NCI-H187 (cell line): ENCODE data around the gene PRKCZ.
A peak's percentile ranks its signal among the peaks of the same experiment; 100 is the strongest.

Source experiments
- DNase-seq, 2 experiments: peaks; one replicate each; lab custom pipeline; 2025; lab: John Stamatoyannopoulos, UW

PRKCZ gene

GRCh38 chr1:2024887-2025286 is 25.3 kb upstream of the PRKCZ start:
- no peak for DNase-seq

- DNase-seq = no peak
Measured at GRCh38 chr1:2025491-2025981, 24.7 kb upstream of the PRKCZ start.

GRCh38 chr1:2027961-2028583 is 22.1 kb upstream of the PRKCZ start:
- no peak for DNase-seq

GRCh38 chr1:2028870-2029560 is 21.2 kb upstream of the PRKCZ start:
- no peak for DNase-seq

DNA sequence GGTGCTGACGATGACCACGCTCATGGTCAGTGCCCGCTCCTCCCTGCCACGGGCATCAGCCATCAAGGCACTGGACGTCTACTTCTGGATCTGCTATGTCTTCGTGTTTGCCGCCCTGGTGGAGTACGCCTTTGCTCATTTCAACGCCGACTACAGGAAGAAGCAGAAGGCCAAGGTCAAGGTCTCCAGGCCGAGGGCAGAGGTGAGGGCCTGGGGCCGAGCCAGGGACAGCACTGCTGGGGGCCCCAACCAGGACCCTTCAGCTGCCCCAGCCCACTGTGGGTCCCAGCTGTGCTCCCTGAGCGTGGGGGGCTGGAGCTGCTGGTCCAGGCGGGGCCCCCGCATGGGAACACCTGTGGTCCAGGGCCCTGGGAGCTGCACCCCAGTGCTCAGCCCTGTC is 20.6 kb upstream of the PRKCZ start:
- DNase-seq = no peak

- DNase-seq = no peak
Measured at GRCh38 chr1:2030076-2030871, 19.9 kb upstream of the PRKCZ start.

DNA sequence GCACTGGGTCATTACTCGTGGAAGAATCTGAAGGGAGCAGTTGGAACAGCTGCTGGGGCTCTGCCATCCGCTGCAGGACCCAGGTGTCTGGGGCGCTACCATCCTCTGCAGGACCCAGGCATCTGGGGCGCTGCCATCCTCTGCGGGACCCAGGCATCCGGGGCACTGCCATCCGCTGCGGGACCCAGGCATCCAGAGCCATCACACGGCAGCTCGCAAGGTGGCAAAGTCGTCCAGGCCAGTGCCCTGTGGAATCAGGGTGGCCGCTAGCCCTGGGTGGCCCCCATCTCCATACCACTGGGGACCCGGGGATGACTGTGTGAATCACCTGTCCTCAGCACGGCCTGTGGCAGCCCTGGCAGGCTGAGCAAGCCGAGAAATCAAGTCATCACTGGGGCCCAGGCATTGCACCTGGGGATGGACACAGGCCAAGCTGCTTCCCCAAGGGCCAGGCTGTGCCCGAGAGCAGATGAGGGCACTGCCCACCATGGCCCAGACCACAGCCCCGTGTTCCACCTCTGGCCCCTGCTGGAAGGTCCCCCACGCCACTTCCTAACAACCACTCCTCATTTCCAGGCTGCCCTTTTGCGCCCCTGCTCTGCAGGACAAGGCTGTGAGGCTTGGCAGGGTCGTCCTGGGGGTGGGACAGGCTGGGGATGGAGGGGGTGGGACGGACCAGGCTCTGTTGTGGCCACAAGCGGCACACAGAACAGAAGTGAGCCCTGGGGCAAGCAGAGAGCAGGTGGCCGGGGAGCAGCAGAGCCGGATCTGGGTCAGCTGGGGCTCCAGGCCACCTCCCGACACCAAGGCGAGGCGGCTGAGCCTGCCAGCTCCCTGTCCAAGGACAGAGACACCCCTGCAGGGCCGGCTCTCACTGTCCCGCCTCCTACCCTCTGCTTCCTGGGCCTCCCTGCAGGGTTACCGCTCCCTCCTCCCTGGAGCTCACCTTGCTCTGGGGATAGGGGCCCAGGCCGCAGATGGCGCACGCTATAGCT is 18.4 kb upstream of the PRKCZ start:
- DNase-seq = no peak

DNA sequence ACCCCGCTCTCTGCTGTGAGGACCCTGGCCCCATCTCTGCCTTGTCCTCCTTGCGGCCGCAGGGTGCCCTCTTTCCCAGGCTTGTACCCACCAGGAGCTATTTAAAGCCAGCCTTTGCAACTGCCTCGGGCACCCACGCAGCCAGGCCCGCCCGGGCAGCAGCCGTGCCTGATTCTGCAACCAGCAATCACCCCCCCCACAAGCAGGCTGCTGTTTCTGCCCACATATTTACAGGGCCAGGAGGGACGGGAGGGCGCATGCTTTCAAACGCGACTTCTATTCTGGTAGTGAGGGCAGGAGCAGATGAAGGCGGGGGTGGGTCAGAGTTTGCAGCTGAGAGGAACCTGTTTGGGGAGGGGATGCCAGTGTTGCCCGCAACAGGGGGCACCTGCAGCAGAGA is 17.5 kb upstream of the PRKCZ start:
- DNase-seq = no peak

GRCh38 chr1:2033165-2033564 is 17.0 kb upstream of the PRKCZ start:
- no peak for DNase-seq

GRCh38 chr1:2036287-2036686 is 13.9 kb upstream of the PRKCZ start:
- no peak for DNase-seq

DNA sequence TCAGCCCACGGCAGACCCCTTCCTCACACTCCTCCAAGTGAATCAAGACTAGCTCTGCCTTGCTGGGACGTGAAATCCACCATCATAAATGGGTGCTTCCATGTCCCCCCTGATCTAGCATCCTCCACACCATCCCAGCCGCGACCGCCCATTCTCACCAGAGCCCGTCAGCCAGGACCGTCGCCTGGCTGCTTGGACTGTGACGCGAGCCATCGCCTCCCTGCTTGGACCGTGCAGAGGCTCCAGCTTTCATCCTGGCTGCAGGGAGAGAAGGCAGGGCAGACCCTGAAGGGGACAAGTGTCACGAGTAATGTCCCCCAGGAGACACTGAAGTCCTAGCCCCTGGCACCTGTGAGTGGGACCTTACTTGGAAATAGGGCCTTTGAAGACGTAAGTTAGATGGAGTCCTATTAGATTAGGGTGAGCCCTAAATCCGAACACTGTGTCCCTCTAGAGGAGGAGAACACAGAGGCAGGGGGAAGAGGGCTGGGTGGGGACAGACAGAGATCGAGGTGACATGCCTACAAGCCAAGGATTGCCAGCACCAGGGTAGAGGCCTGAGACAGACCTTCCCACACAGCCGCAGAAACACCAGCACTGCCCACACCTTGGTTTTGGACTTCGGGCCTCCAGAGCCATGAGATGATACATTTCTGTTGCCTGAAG is 12.8 kb upstream of the PRKCZ start:
- no peak for DNase-seq

- no peak for DNase-seq
Measured at GRCh38 chr1:2038229-2038628, 12.0 kb upstream of the PRKCZ start.

DNA sequence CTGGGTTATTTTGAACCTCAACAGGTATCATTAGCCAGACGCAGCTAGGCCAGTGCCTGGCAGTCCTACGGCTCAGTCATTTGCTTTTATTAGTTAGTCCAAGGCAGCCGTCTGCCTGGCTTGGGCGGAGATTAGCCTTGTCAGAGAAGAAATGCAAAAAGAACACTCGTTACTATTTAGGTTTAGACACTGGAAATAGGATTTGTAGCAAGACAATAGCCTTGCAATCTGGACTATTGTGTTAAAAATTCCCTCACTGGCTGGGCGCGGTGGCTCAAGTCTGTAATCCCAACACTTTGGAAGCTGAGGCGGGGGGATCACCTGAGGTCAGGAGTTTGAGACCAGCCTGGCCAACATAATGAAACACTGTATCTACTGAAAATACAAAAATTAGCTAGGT is 11.0 kb upstream of the PRKCZ start:
- no peak for DNase-seq

DNA sequence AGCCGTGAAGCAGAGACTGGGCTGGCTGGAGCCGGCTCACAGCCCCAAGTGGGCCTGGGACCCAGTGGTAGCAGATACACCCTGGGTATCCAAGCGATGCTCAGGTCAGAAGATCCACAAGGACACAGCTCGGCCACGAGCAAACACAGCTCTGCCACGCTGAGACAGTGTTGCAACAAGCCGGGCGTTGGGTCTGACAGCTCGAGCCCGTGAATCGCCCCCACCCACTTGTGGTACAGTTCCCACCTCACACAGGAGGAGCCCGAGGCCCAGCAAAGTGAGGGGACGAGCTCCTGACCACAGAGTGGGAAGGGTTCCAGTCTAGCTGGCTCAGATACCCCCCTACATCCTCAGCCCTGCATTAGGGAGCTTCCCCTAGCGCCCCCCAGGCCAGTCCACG is 8.9 kb upstream of the PRKCZ start:
- DNase-seq = no peak

DNA sequence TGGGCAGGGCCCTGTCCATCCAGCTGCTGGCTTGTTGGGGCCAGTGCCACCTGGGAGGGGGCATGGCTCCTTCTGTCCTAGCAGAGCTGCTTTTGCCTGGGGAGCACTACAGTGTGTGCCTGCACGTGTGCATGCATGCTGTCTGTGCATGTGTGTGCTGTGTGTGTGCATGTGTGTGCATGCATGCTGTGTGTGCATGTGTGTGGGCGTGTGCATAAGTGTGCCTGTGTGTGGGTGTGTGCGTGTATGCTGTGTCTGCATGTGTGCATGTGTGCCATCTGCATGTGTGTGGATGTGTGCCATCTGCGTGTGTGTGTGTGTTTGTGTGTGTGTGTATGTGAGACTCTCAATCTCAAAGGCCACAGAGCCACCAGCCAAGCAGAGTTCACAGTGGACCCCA is 8.3 kb upstream of the PRKCZ start:
- no peak for DNase-seq

GRCh38 chr1:2042830-2043773 is 7.1 kb upstream of the PRKCZ start:
- no peak for DNase-seq

GRCh38 chr1:2043886-2044285 is 6.3 kb upstream of the PRKCZ start:
- no peak for DNase-seq

DNA sequence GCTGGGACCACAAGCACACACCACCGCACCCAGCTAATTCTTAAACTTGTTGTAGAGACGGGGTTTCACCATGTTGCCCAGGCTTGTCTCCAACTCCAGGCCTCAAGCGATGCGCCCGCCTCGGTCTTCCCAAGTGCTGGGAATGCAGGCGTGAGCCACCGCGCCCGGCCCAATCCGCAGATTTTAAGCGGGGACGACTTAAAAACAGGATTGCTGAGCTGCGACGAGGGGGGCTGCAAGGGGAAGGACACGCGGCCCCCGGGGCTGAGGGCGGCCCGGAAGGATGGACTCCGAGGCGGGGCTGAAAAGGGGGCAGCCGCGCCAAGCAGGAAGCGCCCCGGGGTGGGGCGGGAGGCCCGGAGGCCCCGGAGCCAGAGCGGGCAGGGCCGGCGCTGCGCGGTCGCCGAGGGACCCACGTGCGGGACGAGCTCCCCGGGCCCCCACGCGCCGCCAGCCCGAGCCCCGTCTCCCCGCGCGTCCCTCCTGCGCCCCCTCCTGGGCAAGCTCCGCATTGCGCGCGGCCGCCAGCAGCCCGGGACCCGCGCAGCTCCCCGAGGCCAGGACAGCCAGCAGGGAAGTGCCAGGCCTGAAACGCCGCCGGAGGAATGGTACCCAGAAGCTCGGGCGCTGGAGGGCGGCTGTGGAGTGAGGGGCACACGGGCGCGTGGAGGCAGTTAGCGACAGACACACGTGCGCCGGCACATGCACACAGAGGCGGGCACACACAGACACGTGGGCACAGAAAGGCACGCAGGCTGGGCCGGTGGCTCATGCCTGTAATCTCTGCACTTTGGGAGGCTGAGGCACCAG is 5.5 kb upstream of the PRKCZ start:
- DNase-seq = peak in 1 of 2 experiments; percentile 18

GRCh38 chr1:2045468-2046173 is 4.6 kb upstream of the PRKCZ start:
- no peak for DNase-seq
